ENCODE results near the gene TEX53.

TEX53 gene

DNA sequence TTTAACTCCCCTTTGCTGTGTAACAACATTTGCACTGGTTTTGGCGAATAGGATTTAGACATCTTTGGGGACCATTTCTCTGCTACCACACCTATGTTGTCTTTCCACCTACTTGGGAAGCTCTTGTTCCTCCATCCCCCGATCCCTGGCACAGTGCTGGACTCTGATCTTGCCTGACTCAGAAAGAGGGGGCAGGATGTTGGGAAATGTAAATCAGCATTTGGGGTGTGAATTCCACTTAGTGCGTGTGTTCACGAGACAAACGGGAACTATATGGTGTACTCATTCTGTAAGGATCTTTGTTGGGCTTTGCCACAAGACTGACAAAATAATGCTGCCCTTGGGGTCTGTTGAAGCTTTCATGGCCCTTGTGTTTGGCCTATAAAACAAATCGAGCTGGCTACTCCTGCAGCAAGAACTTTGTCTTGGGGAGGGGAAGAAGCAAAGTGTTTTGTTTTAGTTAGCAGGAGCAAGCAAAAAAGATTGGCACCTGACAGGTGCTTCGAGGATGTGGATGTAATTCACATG, 28.0 kb downstream of the TEX53 start:
- Histone ChIP-seq H3K27me3 (no peaks in the 10 kb centered on the region), H3K4me1 (ENCODE audit: control insufficient read depth in 1 of 2, insufficient read depth in 1 of 2, low read depth in 1 of 2, low read length in 1 of 2) (peaks cover 4 to 6% of the 10 kb centered on the region in 2 experiments), H3K36me3 (no peaks in the 10 kb centered on the region), H3K4me3 (ENCODE audit: low read depth in 1 of 2, low read length in 1 of 2) (no peak overlapping the region), H3K27ac (no peak overlapping the region), H3K9me3 (no peaks in the 10 kb centered on the region)
- TF ChIP-seq, protein P1, sequence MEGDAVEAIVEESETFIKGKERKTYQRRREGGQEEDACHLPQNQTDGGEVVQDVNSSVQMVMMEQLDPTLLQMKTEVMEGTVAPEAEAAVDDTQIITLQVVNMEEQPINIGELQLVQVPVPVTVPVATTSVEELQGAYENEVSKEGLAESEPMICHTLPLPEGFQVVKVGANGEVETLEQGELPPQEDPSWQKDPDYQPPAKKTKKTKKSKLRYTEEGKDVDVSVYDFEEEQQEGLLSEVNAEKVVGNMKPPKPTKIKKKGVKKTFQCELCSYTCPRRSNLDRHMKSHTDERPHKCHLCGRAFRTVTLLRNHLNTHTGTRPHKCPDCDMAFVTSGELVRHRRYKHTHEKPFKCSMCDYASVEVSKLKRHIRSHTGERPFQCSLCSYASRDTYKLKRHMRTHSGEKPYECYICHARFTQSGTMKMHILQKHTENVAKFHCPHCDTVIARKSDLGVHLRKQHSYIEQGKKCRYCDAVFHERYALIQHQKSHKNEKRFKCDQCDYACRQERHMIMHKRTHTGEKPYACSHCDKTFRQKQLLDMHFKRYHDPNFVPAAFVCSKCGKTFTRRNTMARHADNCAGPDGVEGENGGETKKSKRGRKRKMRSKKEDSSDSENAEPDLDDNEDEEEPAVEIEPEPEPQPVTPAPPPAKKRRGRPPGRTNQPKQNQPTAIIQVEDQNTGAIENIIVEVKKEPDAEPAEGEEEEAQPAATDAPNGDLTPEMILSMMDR (IDR thresholded peaks at IDR 0.05) = no peak

DNA sequence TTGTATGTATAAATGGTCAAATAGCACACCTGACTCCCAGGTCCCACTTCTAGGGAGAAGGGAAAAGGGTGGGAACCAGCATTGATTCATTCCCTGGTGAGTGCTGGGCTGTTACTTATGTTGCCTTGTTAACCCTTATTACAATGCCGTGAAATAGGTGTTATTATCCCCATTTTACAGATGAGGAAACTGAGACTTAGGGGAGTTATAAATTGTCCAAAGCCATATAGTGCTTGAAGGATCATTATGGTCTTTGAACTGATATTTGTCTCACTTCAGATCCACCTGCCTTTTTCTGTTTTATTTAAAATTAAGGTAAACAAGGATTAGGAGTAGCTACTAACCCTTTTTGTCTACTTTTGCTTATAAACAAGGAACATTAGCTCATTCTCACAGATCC, 30.1 kb downstream of the TEX53 start:
- Histone ChIP-seq H3K9me3 (no peaks in the 10 kb centered on the region), H3K36me3 (no peaks in the 10 kb centered on the region), H3K4me1 (ENCODE audit: control insufficient read depth in 1 of 2, insufficient read depth in 1 of 2, low read depth in 1 of 2, low read length in 1 of 2) (peaks cover 4 to 6% of the 10 kb centered on the region in 2 experiments), H3K27ac (no peak overlapping the region), H3K27me3 (no peaks in the 10 kb centered on the region), H3K4me3 (ENCODE audit: low read depth in 1 of 2, low read length in 1 of 2) (no peak overlapping the region)
- TF ChIP-seq, protein P1 (IDR thresholded peaks at IDR 0.05) = no peak

DNA sequence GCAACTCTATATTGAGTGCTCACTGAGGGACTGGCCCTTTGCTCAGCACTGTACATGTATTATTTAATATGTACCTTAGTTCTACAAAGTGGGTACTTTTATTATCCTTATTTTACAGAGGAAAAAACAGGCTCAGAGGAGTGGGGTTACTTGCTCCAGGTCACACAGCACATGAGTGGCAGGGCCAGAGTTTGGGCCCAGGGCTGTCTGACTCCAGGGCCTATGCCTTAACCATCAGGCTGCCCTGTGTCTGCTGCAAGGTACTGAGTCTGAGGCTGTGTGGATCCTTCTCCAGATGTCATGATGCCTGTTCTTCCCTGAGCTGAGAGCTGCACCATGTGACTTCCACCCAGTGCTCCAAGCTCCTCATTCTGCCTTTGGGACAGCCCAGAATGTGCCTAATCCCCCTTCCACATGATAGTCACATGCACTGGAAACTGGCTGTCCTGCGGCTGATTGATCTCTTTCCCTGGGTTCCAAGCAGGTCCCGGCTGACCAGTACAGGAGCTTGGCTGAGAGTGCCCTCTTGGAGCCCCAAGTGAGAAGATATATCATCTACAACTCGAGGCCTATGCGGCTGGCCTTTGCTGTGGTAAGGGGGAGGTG, 31.1 kb downstream of the TEX53 start:
- no peaks in the 10 kb centered on the region for H3K27me3 ChIP-seq
- H3K9me3 ChIP-seq = no peaks in the 10 kb centered on the region
- H3K4me1 ChIP-seq (ENCODE audit: control insufficient read depth in 1 of 2, insufficient read depth in 1 of 2, low read depth in 1 of 2, low read length in 1 of 2) = peaks cover 4 to 6% of the 10 kb centered on the region in 2 experiments
- H3K4me3 ChIP-seq (ENCODE audit: low read depth in 1 of 2, low read length in 1 of 2) = no peak overlapping the region
- TF ChIP-seq, protein P1 (IDR thresholded peaks at IDR 0.05) = no peak
- H3K36me3 ChIP-seq = no peaks in the 10 kb centered on the region
- H3K27ac ChIP-seq = no peak overlapping the region

DNA sequence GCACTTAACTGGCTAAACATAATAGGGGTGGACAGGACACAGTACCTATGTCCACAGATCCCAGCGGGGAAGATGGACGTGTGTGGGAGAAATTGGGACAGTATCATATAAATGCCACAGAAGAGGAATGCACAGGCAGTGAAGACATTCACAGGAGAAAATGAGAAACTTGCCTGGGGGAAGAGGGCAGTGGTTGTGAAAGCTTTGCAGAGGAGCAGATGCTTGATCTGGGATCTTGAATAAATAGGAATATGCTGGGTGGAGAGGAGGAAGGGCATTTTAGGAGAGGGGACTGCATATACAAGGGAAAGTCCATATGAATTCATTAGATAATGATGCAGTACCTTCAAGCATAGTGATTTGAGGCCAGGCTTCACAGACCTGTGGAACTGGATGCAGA, 32.9 kb downstream of the TEX53 start:
- no peaks in the 10 kb centered on the region for H3K9me3 ChIP-seq
- TF ChIP-seq, protein P1 (IDR thresholded peaks at IDR 0.05) = no peak
- H3K36me3 ChIP-seq = no peaks in the 10 kb centered on the region
- no peaks in the 10 kb centered on the region for H3K27me3 ChIP-seq
- H3K27ac ChIP-seq = no peak overlapping the region
- peaks cover 5 to 8% of the 10 kb centered on the region in 2 experiments for H3K4me1 ChIP-seq (ENCODE audit: control insufficient read depth in 1 of 2, insufficient read depth in 1 of 2, low read depth in 1 of 2, low read length in 1 of 2)
- H3K4me3 ChIP-seq (ENCODE audit: low read depth in 1 of 2, low read length in 1 of 2) = no peak overlapping the region

DNA sequence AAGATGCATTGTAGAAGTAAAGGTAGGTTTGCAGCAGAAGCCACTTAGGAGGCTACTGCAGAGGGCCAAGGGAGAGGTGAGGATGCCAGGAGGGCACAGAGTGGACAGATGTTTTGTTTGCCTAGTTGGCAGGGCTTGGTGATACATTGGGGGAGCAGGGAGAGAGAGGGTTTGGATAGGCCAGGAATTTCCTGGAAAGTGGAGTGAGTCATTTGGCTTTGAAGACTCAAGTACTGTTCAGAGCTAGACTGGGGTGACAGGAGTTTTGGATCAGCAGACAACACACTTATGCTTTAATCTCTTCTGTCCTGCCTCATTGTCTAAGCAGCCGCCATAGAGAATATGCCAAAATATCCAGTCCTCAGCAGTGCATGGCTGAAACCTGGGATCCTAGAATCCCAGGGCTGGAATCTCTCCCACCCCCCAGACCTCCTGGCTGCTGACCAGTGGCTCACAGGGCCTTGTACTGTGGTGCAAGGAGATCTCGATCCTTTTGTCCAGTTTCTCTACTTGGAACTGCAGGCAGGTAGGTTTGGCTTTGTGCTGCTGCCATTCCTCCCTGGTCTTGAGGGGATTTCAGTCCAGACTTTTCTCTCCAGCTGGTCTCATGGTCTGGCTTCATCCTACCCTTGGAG, 35.5 kb downstream of the TEX53 start:
- Histone ChIP-seq H3K4me3 (ENCODE audit: low read depth in 1 of 2, low read length in 1 of 2) (no peak overlapping the region), H3K4me1 (ENCODE audit: control insufficient read depth in 1 of 2, insufficient read depth in 1 of 2, low read depth in 1 of 2, low read length in 1 of 2) (peaks cover 28 to 31% of the 10 kb centered on the region in 2 experiments), H3K27ac (no peak overlapping the region), H3K36me3 (no peaks in the 10 kb centered on the region), H3K27me3 (no peaks in the 10 kb centered on the region), H3K9me3 (no peaks in the 10 kb centered on the region)
- TF ChIP-seq, protein P1 (IDR thresholded peaks at IDR 0.05) = no peak
